Ovary (tissue), 3 donors: ENCODE results near the gene SLC1A7.

Experiments used
- CTCF ChIP-seq, 3 donors: fragments of 450-650 bp in 2 of 3; fragments of 200-600 bp in 1 of 3; IDR thresholded peaks; one replicate each; pipeline versions ENCODE4 v1.5.1 to v1.8.0; 2016 to 2022; ENCODE audit warnings: antibody characterized with exemption in 3 of 3, mild to moderate bottlenecking in 1 of 3
- POLR2A ChIP-seq: fragments of 450-650 bp; IDR thresholded peaks from one replicate; pipeline ENCODE4 v1.6.1; 2017; ENCODE audit warnings: antibody characterized with exemption, mild to moderate bottlenecking, moderate library complexity
- donor health status: DM: no; HTN: no; CAD: no.

GRCh38 chr1:53186533-53186932, 44.1 kb upstream of the SLC1A7 start:
- TF ChIP-seq CTCF (IDR thresholded peaks at IDR 0.05) = no peak
- no peak for TF ChIP-seq POLR2A
